Nephron progenitor cell (in vitro differentiated cells): ENCODE data around the gene AKAIN1.

Source experiments
- DNase-seq: peaks from one replicate; pipeline ENCODE4 v3.0.0; 2021
- H3K27ac Mint-ChIP-seq: 2 replicates; pipeline ENCODE4 v1.8.0; 2021; ENCODE audit warnings: mild to moderate bottlenecking, moderate library complexity, mixed read lengths
- H3K27me3 Mint-ChIP-seq: 2 replicates; pipeline ENCODE4 v1.8.0; 2021; ENCODE audit warnings: mild to moderate bottlenecking, low read depth, mixed read lengths; ENCODE audit not compliant: poor library complexity
- H3K36me3 Mint-ChIP-seq: 2 replicates; pipeline ENCODE4 v1.8.0; 2021; ENCODE audit warnings: low read depth, mixed read lengths
- H3K4me1 Mint-ChIP-seq: 2 replicates; pipeline ENCODE4 v1.8.0; 2021; ENCODE audit warnings: mixed read lengths
- H3K4me3 Mint-ChIP-seq: 2 replicates; pipeline ENCODE4 v1.8.0; 2021; ENCODE audit warnings: mild to moderate bottlenecking, moderate library complexity, mixed read lengths
- H3K9me3 Mint-ChIP-seq: 2 replicates; pipeline ENCODE4 v1.8.0; 2021; ENCODE audit warnings: mild to moderate bottlenecking, moderate library complexity, mixed read lengths
- CTCF ChIP-seq: fragments of 200-600 bp; sonication (generic); IDR thresholded peaks from 2 replicates; pipeline ENCODE4 v1.5.0; 2021; ENCODE audit warnings: antibody characterized with exemption

Gene AKAIN1

GRCh38 chr18:5173236-5173635, 23.8 kb downstream of the AKAIN1 start:
- TF ChIP-seq CTCF, result no peak
- H3K4me3 Mint-ChIP-seq, result no peak overlapping the region
- H3K9me3 Mint-ChIP-seq, result peaks cover 9% of the 10 kb centered on the region
- no peaks in the 10 kb centered on the region for H3K36me3 Mint-ChIP-seq
- H3K27me3 Mint-ChIP-seq, result no peaks in the 10 kb centered on the region
- no peak for DNase-seq
- no peaks in the 10 kb centered on the region for H3K4me1 Mint-ChIP-seq
- no peak overlapping the region for H3K27ac Mint-ChIP-seq

- DNase-seq, result no peak
- no peaks in the 10 kb centered on the region for H3K4me1 Mint-ChIP-seq
- no peak for TF ChIP-seq CTCF
- no peaks in the 10 kb centered on the region for H3K27me3 Mint-ChIP-seq
- H3K27ac Mint-ChIP-seq, result no peak overlapping the region
- no peaks in the 10 kb centered on the region for H3K36me3 Mint-ChIP-seq
- H3K4me3 Mint-ChIP-seq, result no peak overlapping the region
- H3K9me3 Mint-ChIP-seq, result peaks cover 9% of the 10 kb centered on the region
Measured at GRCh38 chr18:5167831-5168230, 29.2 kb downstream of the AKAIN1 start.

- H3K4me1 Mint-ChIP-seq, result no peaks in the 10 kb centered on the region
- DNase-seq, result no peak
- H3K9me3 Mint-ChIP-seq, result peaks cover 7% of the 10 kb centered on the region
- H3K4me3 Mint-ChIP-seq, result no peak overlapping the region
- no peaks in the 10 kb centered on the region for H3K27me3 Mint-ChIP-seq
- H3K27ac Mint-ChIP-seq, result no peak overlapping the region
- H3K36me3 Mint-ChIP-seq, result no peaks in the 10 kb centered on the region
- no peak for TF ChIP-seq CTCF
Measured at GRCh38 chr18:5166606-5167280, 30.3 kb downstream of the AKAIN1 start.

- Mint-ChIP-seq H3K27ac (no peak overlapping the region), H3K4me3 (no peak overlapping the region), H3K4me1 (no peaks in the 10 kb centered on the region), H3K9me3 (no peaks in the 10 kb centered on the region), H3K27me3 (no peaks in the 10 kb centered on the region), H3K36me3 (no peaks in the 10 kb centered on the region)
- no peak for TF ChIP-seq CTCF
- DNase-seq, result no peak
Measured at GRCh38 chr18:5164903-5165302, 32.2 kb downstream of the AKAIN1 start.

GRCh38 chr18:5162111-5162510, 34.9 kb downstream of the AKAIN1 start:
- Mint-ChIP-seq H3K9me3 (no peaks in the 10 kb centered on the region), H3K4me3 (no peak overlapping the region), H3K27me3 (peaks cover 4% of the 10 kb centered on the region), H3K27ac (no peak overlapping the region), H3K4me1 (peaks cover 14% of the 10 kb centered on the region), H3K36me3 (no peaks in the 10 kb centered on the region)
- DNase-seq, result no peak
- TF ChIP-seq CTCF, result no peak

GRCh38 chr18:5159080-5159479, 38.0 kb downstream of the AKAIN1 start:
- no peak for TF ChIP-seq CTCF
- H3K36me3 Mint-ChIP-seq, result no peaks in the 10 kb centered on the region
- H3K9me3 Mint-ChIP-seq, result no peaks in the 10 kb centered on the region
- no peak for DNase-seq
- peaks cover 4% of the 10 kb centered on the region for H3K27me3 Mint-ChIP-seq
- H3K4me1 Mint-ChIP-seq, result peaks cover 34% of the 10 kb centered on the region
- H3K4me3 Mint-ChIP-seq, result no peak overlapping the region
- H3K27ac Mint-ChIP-seq, result no peak overlapping the region
